K562 (cell line): Measurements from ENCODE around the gene EFCAB12. TPM values are rescaled to one million over a fixed set of nuclear protein-coding genes. Genes with fewer than 3 reads are reported as not detected.

Experiments used
- AFF4 ChIP-seq: sonication (generic); formaldehyde crosslinking; IDR thresholded peaks from 2 replicates; pipeline ENCODE4 v1.8.0; 2023; ENCODE audit warnings: mild to moderate bottlenecking, missing genetic modification reagents
- BDP1 ChIP-seq: IDR thresholded peaks from 3 replicates; pipeline ENCODE4 v1.6.1; 2011; ENCODE audit not compliant: insufficient read length, insufficient read depth
- CHD7 ChIP-seq: fragments of 200-600 bp; sonication (generic); IDR thresholded peaks from one replicate; pipeline ENCODE4 v1.6.1; 2012; ENCODE audit warnings: mild to moderate bottlenecking, low read depth, low read length, inconsistent platforms
- CREB5 ChIP-seq: fragments of 250-450 bp; sonication (Bioruptor Pico); IDR thresholded peaks from 2 replicates; pipeline ENCODE4 v1.5.0; 2020; ENCODE audit warnings: mild to moderate bottlenecking
- KAT8 ChIP-seq: fragments of 450-650 bp; IDR thresholded peaks from 2 replicates; pipeline ENCODE4 v1.6.1; 2016; ENCODE audit warnings: low read depth, mild to moderate bottlenecking
- MCM7 ChIP-seq, 2 experiments: fragments of 450-650 bp; IDR thresholded peaks; 2 replicates each; pipeline ENCODE4 v1.6.1; 2016 to 2018
- POLR3A ChIP-seq: IDR thresholded peaks from 2 replicates; pipeline ENCODE4 v1.6.1; 2011; ENCODE audit warnings: borderline replicate concordance, mild to moderate bottlenecking, moderate library complexity; ENCODE audit not compliant: insufficient read length, insufficient read depth; ENCODE audit errors: extremely low read depth
- SMARCB1 ChIP-seq: IDR thresholded peaks from 2 replicates; pipeline ENCODE4 v1.6.1; 2011; ENCODE audit warnings: improper control_type of control experiment, low read depth; ENCODE audit not compliant: insufficient read length
- ZBTB1 ChIP-seq: sonication (generic); formaldehyde crosslinking; IDR thresholded peaks from 2 replicates; pipeline ENCODE4 v1.8.1; 2023; ENCODE audit warnings: missing genetic modification reagents, low read depth, mild to moderate bottlenecking, borderline replicate concordance
- ZFX ChIP-seq: sonication (generic); formaldehyde crosslinking; IDR thresholded peaks from 2 replicates; pipeline ENCODE4 v1.8.0; 2022; ENCODE audit warnings: mild to moderate bottlenecking, missing genetic modification reagents, moderate library complexity
- ZNF695 ChIP-seq: fragments of 450-650 bp; formaldehyde crosslinking; IDR thresholded peaks from 2 replicates; pipeline ENCODE4 v1.4.0; 2020; ENCODE audit warnings: mild to moderate bottlenecking, moderate library complexity
- polyA plus RNA-seq, 8 experiments: library from polyadenylated mRNA; depleted of rRNA in 4 of 8; stranded (reverse) in 5 of 8; unstranded in 3 of 8; fragments of >200 nt; fragmentation: Nextera tagmentation in 2 of 8; fragmentation: Illumina TruSeq in 1 of 8; extraction: Ambion mirVana in 2 of 8; extraction: Trizol in 1 of 8; gene quantifications; 2 replicates each; pipeline versions ENCODE4 v1.2.1 to v1.2.3, GENCODE V29; 2011 to 2014; ENCODE audit warnings: inconsistent platforms in 1 of 8, missing spikeins in 1 of 8
- total RNA-seq, 7 experiments: library from RNA; depleted of rRNA in 6 of 7; stranded (reverse); fragments of >200 nt in 6 of 7; fragmentation: Illumina TruSeq in 2 of 7; extraction: Trizol in 2 of 7; gene quantifications; 2 replicates each; pipeline versions ENCODE4 v1.2.1 to v1.2.3, GENCODE V29; 2011 to 2021; ENCODE audit warnings: low replicate concordance in 1 of 7

The EFCAB12 gene
- total and polyA plus RNA-seq, 9 of the 15 experiments (the other 6 are each of a cell fraction or from before 2014, with no cell fraction given) = 0.08 to 0.95 (median 0.56) TPM; not detected in 1

DNA sequence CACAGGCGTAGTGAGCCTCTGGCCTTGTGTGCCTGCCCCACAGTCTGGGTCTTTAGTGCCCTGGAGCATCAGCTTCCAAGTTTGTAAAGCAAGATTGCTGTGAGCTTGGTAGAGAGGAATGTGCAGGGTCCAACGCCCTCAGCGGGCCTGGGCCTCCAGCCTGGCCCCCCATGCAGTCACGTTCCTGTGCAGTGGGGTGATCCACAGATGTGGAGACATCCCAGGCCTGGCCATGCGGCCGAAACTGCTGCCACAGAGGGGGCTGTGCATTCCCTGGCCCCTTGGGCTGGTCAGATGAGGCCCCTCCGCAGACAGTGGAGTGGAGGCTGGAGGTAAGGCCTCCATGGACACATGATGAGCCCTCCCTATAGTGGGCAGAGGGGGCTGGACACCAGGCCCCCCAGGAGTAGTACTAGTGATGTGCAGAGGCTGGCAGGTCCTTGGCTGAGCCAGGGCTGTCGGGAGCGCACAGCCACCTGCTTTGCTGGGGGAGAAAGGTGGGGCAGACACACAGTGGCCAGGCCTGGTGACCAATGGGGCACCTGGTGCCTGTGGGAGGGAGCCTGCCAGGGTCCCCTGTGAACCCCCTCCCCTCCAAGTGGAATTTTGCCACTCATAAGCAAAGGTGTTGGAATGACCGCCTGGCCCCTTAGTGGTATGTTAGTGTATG, 71.5 kb downstream of the EFCAB12 start (continued):
- TF ChIP-seq CHD7 = no peak
- TF ChIP-seq ZFX = no peak
- TF ChIP-seq KAT8 = no peak
- TF ChIP-seq MCM7 (IDR thresholded peaks at IDR 0.05) = no peak
- no peak for TF ChIP-seq SMARCB1
- TF ChIP-seq ZNF695 = no peak
- no peak for TF ChIP-seq POLR3A
- TF ChIP-seq BDP1 = no peak
- TF ChIP-seq ZBTB1 = no peak
- TF ChIP-seq CREB5 (CRISPR knock-in tag) = no peak
- no peak for TF ChIP-seq AFF4 (CRISPR knock-in tag)
